Subcutaneous abdominal adipose tissue (tissue), 5 donors: Measurements from ENCODE around the gene REC114.

Experiments used
- H3K27ac ChIP-seq: one replicate; pipeline ENCODE4 v1.7.0; 2013; ENCODE audit warnings: low read depth, mild to moderate bottlenecking, inconsistent platforms, low read length, moderate library complexity
- H3K27me3 ChIP-seq, 5 donors: one replicate each; pipeline ENCODE4 v1.7.0; 2013; ENCODE audit warnings: low read length in 5 of 5, inconsistent platforms in 1 of 5; ENCODE audit not compliant: control insufficient read depth in 5 of 5, insufficient read depth in 4 of 5
- H3K36me3 ChIP-seq, 5 donors: one replicate each; pipeline ENCODE4 v1.7.0; 2013; ENCODE audit warnings: low read length in 5 of 5; ENCODE audit not compliant: control insufficient read depth in 5 of 5, insufficient read depth in 5 of 5
- H3K4me1 ChIP-seq, 5 donors: one replicate each; pipeline ENCODE4 v1.7.0; 2013; ENCODE audit warnings: low read length in 5 of 5, mild to moderate bottlenecking in 3 of 5, moderate library complexity in 1 of 5; ENCODE audit not compliant: control insufficient read depth in 5 of 5, insufficient read depth in 5 of 5
- H3K4me3 ChIP-seq, 5 donors: one replicate each; pipeline ENCODE4 v1.7.0; 2013; ENCODE audit warnings: low read length in 5 of 5, low read depth in 1 of 5
- H3K9ac ChIP-seq, 5 donors: one replicate each; pipeline ENCODE4 v1.7.0; 2013; ENCODE audit warnings: low read length in 5 of 5, mild to moderate bottlenecking in 4 of 5, moderate library complexity in 3 of 5
- H3K9me3 ChIP-seq, 5 donors: one replicate each; pipeline ENCODE4 v1.7.0; 2013; ENCODE audit warnings: low read length in 5 of 5; ENCODE audit not compliant: control insufficient read depth in 5 of 5
- donor health status: healthy.
- donor health status: healthy.
- donor health status: healthy.
- donor health status: healthy.
- donor health status: healthy.

The REC114 gene

GRCh38 chr15:73517566-73517965, 74.6 kb downstream of the REC114 start:
- Histone ChIP-seq H3K27me3 (no peaks in the 10 kb centered on the region), H3K4me3 (no peak overlapping the region), H3K4me1 (no peaks in the 10 kb centered on the region), H3K9me3 (no peaks in the 10 kb centered on the region), H3K27ac (no peak overlapping the region), H3K36me3 (no peaks in the 10 kb centered on the region), H3K9ac (no peak overlapping the region)

- Histone ChIP-seq H3K36me3 (no peaks in the 10 kb centered on the region), H3K9me3 (no peaks in the 10 kb centered on the region), H3K4me1 (no peaks in the 10 kb centered on the region), H3K27me3 (no peaks in the 10 kb centered on the region), H3K4me3 (no peak overlapping the region), H3K9ac (no peak overlapping the region), H3K27ac (no peak overlapping the region)
These were observed 75.4 kb downstream of the REC114 start for GRCh38 chr15:73518180-73518862.

GRCh38 chr15:73518876-73519733, 76.1 kb downstream of the REC114 start:
- Histone ChIP-seq H3K9ac (no peak overlapping the region), H3K9me3 (no peaks in the 10 kb centered on the region), H3K4me3 (no peak overlapping the region), H3K36me3 (no peaks in the 10 kb centered on the region), H3K4me1 (no peaks in the 10 kb centered on the region), H3K27ac (no peak overlapping the region), H3K27me3 (no peaks in the 10 kb centered on the region)

GRCh38 chr15:73522011-73522410, 79.0 kb downstream of the REC114 start:
- Histone ChIP-seq H3K4me1 (no peaks in the 10 kb centered on the region), H3K27me3 (no peaks in the 10 kb centered on the region), H3K9me3 (no peaks in the 10 kb centered on the region), H3K36me3 (no peaks in the 10 kb centered on the region), H3K4me3 (no peak overlapping the region), H3K9ac (no peak overlapping the region), H3K27ac (no peak overlapping the region)

- no peak overlapping the region for H3K4me3 ChIP-seq
- no peaks in the 10 kb centered on the region for H3K4me1 ChIP-seq
- H3K36me3 ChIP-seq: no peaks in the 10 kb centered on the region
- no peak overlapping the region for H3K9ac ChIP-seq
- no peak overlapping the region for H3K27ac ChIP-seq
- no peaks in the 10 kb centered on the region for H3K27me3 ChIP-seq
- no peaks in the 10 kb centered on the region for H3K9me3 ChIP-seq
These were observed 82.0 kb downstream of the REC114 start for GRCh38 chr15:73524919-73525318.

GRCh38 chr15:73527598-73527997, 84.6 kb downstream of the REC114 start:
- Histone ChIP-seq H3K4me3 (no peak overlapping the region), H3K4me1 (no peaks in the 10 kb centered on the region), H3K9me3 (no peaks in the 10 kb centered on the region), H3K36me3 (no peaks in the 10 kb centered on the region), H3K9ac (no peak overlapping the region), H3K27ac (no peak overlapping the region), H3K27me3 (no peaks in the 10 kb centered on the region)

- no peaks in the 10 kb centered on the region for H3K4me1 ChIP-seq
- no peaks in the 10 kb centered on the region for H3K27me3 ChIP-seq
- H3K4me3 ChIP-seq: no peak overlapping the region
- H3K36me3 ChIP-seq: no peaks in the 10 kb centered on the region
- H3K27ac ChIP-seq: no peak overlapping the region
- H3K9ac ChIP-seq: no peak overlapping the region
- H3K9me3 ChIP-seq: no peaks in the 10 kb centered on the region
These were observed 87.7 kb downstream of the REC114 start for GRCh38 chr15:73530649-73531048.

GRCh38 chr15:73538123-73538522, 95.2 kb downstream of the REC114 start:
- Histone ChIP-seq H3K27ac (no peak overlapping the region), H3K4me3 (no peak overlapping the region), H3K9me3 (no peaks in the 10 kb centered on the region), H3K36me3 (no peaks in the 10 kb centered on the region), H3K4me1 (no peaks in the 10 kb centered on the region), H3K9ac (no peak overlapping the region), H3K27me3 (no peaks in the 10 kb centered on the region)

- Histone ChIP-seq H3K27ac (no peak overlapping the region), H3K36me3 (no peaks in the 10 kb centered on the region), H3K4me1 (no peaks in the 10 kb centered on the region), H3K4me3 (no peak overlapping the region), H3K27me3 (no peaks in the 10 kb centered on the region), H3K9me3 (no peaks in the 10 kb centered on the region), H3K9ac (no peak overlapping the region)
These were observed 95.7 kb downstream of the REC114 start for GRCh38 chr15:73538563-73539211.
